WTC11 (cell line): ENCODE measurements around the gene OR5AN1. TPM values are rescaled to one million over a fixed set of nuclear protein-coding genes. Genes with fewer than 3 reads are reported as not detected.

Source experiments
- ATAC-seq: fragments of 200-7000 bp; cut with Tn5 transposase; 2 replicates; pipeline ENCODE4 v1.10.0; 2021; ENCODE audit warnings: mild to moderate bottlenecking, moderate library complexity
- Bru-seq: library from RNA; stranded (reverse); fragments of 400-500 nt; gene quantifications from one replicate; lab custom pipeline; 2021; lab: Mats Ljungman, UMichigan
- CTCF ChIA-PET: fragments of 300-600 bp; sonication (Branson Sonifier 250); formaldehyde crosslinking; loops from one replicate; lab custom pipeline; 2021; ENCODE audit warnings: antibody characterized with exemption; lab: Charles Lee
- POLR2A ChIA-PET: fragments of 350-600 bp; sonication (Branson Sonifier 250); formaldehyde crosslinking; loops from one replicate; lab custom pipeline; 2021; ENCODE audit warnings: antibody characterized with exemption; lab: Charles Lee
- DNase-seq: peaks from one replicate; pipeline ENCODE4 v3.0.0; 2021; ENCODE audit warnings: low spot score
- H3K27ac Mint-ChIP-seq: 2 replicates; pipeline ENCODE4 v1.8.0; 2021; ENCODE audit warnings: mixed read lengths
- H3K27me3 Mint-ChIP-seq: 2 replicates; pipeline ENCODE4 v1.8.0; 2021; ENCODE audit warnings: low read depth, mild to moderate bottlenecking, moderate library complexity, mixed read lengths
- H3K36me3 Mint-ChIP-seq: 2 replicates; pipeline ENCODE4 v1.8.0; 2021; ENCODE audit warnings: mixed read lengths
- H3K4me1 Mint-ChIP-seq: 2 replicates; pipeline ENCODE4 v1.8.0; 2022; ENCODE audit warnings: mixed read lengths
- H3K4me3 Mint-ChIP-seq: 2 replicates; pipeline ENCODE4 v1.8.0; 2021; ENCODE audit warnings: mild to moderate bottlenecking, moderate library complexity, mixed read lengths
- H3K9me3 Mint-ChIP-seq: 2 replicates; pipeline ENCODE4 v1.8.0; 2021; ENCODE audit warnings: mixed read lengths
- AR ChIP-seq: fragments of 250-450 bp; sonication (Bioruptor Pico); IDR thresholded peaks from 2 replicates; pipeline ENCODE4 v1.9.0; 2021; ENCODE audit warnings: mild to moderate bottlenecking
- ATF2 ChIP-seq: sonication (generic); formaldehyde crosslinking; IDR thresholded peaks from 2 replicates; pipeline ENCODE4 v1.8.1; 2022; ENCODE audit warnings: low read depth, missing genetic modification reagents, borderline replicate concordance
- CBFB ChIP-seq: sonication (generic); formaldehyde crosslinking; IDR thresholded peaks from 2 replicates; pipeline ENCODE4 v1.8.1; 2022; ENCODE audit warnings: mild to moderate bottlenecking, low read depth, missing genetic modification reagents
- CREB1 ChIP-seq: sonication (generic); formaldehyde crosslinking; IDR thresholded peaks from 2 replicates; pipeline ENCODE4 v1.8.0; 2023; ENCODE audit warnings: mild to moderate bottlenecking, missing genetic modification reagents
- E2F4 ChIP-seq: sonication (generic); formaldehyde crosslinking; IDR thresholded peaks from 2 replicates; pipeline ENCODE4 v1.8.1; 2022; ENCODE audit warnings: low read depth, mild to moderate bottlenecking, moderate library complexity, missing genetic modification reagents, borderline replicate concordance
- E2F5 ChIP-seq: sonication (generic); formaldehyde crosslinking; IDR thresholded peaks from 2 replicates; pipeline ENCODE4 v1.8.1; 2022; ENCODE audit warnings: mild to moderate bottlenecking, moderate library complexity, missing genetic modification reagents
- ESRRA ChIP-seq: sonication (generic); formaldehyde crosslinking; IDR thresholded peaks from 2 replicates; pipeline ENCODE4 v1.8.1; 2022; ENCODE audit warnings: mild to moderate bottlenecking, missing genetic modification reagents, borderline replicate concordance
- FOXJ3 ChIP-seq: sonication (generic); formaldehyde crosslinking; IDR thresholded peaks from 2 replicates; pipeline ENCODE4 v1.9.0; 2021; ENCODE audit warnings: missing genetic modification reagents, mild to moderate bottlenecking, borderline replicate concordance
- GABPB1 ChIP-seq: sonication (generic); formaldehyde crosslinking; IDR thresholded peaks from 2 replicates; pipeline ENCODE4 v1.8.1; 2023; ENCODE audit warnings: mild to moderate bottlenecking, missing genetic modification reagents
- GRHL2 ChIP-seq: fragments of 250-450 bp; sonication (Bioruptor Pico); IDR thresholded peaks from 2 replicates; pipeline ENCODE4 v1.8.0; 2022; ENCODE audit warnings: mild to moderate bottlenecking, moderate library complexity; ENCODE audit not compliant: insufficient replicate concordance, severe bottlenecking
- GTF2I ChIP-seq: fragments of 250-450 bp; sonication (Bioruptor Pico); conservative IDR thresholded peaks from 2 replicates; pipeline ENCODE4 v1.4.0; 2021; ENCODE audit warnings: mild to moderate bottlenecking
- HMGA2 ChIP-seq: fragments of 250-450 bp; sonication (Bioruptor Pico); IDR thresholded peaks from 2 replicates; pipeline ENCODE4 v1.4.0; 2021; ENCODE audit warnings: mild to moderate bottlenecking, moderate library complexity
- JUN ChIP-seq: sonication (generic); formaldehyde crosslinking; IDR thresholded peaks from 2 replicates; pipeline ENCODE4 v1.8.0; 2023; ENCODE audit warnings: mild to moderate bottlenecking, missing genetic modification reagents
- KAT7 ChIP-seq: sonication (generic); formaldehyde crosslinking; IDR thresholded peaks from 2 replicates; pipeline ENCODE4 v1.8.1; 2023; ENCODE audit warnings: missing genetic modification reagents, mild to moderate bottlenecking, borderline replicate concordance
- MYBL2 ChIP-seq: sonication (generic); formaldehyde crosslinking; IDR thresholded peaks from 2 replicates; pipeline ENCODE4 v1.8.1; 2023; ENCODE audit warnings: mild to moderate bottlenecking, moderate library complexity, missing genetic modification reagents
- NR2C2 ChIP-seq: sonication (generic); formaldehyde crosslinking; IDR thresholded peaks from 2 replicates; pipeline ENCODE4 v1.8.0; 2022; ENCODE audit warnings: mild to moderate bottlenecking, missing genetic modification reagents
- NR3C1 ChIP-seq: sonication (generic); formaldehyde crosslinking; conservative IDR thresholded peaks from 2 replicates; pipeline ENCODE4 v1.8.1; 2023; ENCODE audit warnings: low read depth, mild to moderate bottlenecking, missing genetic modification reagents
- PRDM15 ChIP-seq: sonication (generic); formaldehyde crosslinking; IDR thresholded peaks from 2 replicates; pipeline ENCODE4 v1.8.0; 2022; ENCODE audit warnings: missing genetic modification reagents
- RORB ChIP-seq: fragments of 250-450 bp; sonication (Bioruptor Pico); IDR thresholded peaks from 2 replicates; pipeline ENCODE4 v1.9.0; 2021; ENCODE audit warnings: mild to moderate bottlenecking
- SOX15 ChIP-seq: fragments of 250-450 bp; sonication (Bioruptor Pico); IDR thresholded peaks from 2 replicates; pipeline ENCODE4 v1.9.0; 2021; ENCODE audit warnings: mild to moderate bottlenecking
- ZMAT4 ChIP-seq: fragments of 250-450 bp; sonication (Bioruptor Pico); IDR thresholded peaks from 2 replicates; pipeline ENCODE4 v1.9.0; 2021; ENCODE audit warnings: mild to moderate bottlenecking
- ZNF121 ChIP-seq: sonication (generic); formaldehyde crosslinking; IDR thresholded peaks from 2 replicates; pipeline ENCODE4 v1.8.0; 2023; ENCODE audit warnings: missing genetic modification reagents
- ZNF219 ChIP-seq: sonication (generic); formaldehyde crosslinking; IDR thresholded peaks from 2 replicates; pipeline ENCODE4 v1.8.0; 2023; ENCODE audit warnings: missing genetic modification reagents, mild to moderate bottlenecking, borderline replicate concordance
- ZNF281 ChIP-seq: sonication (generic); formaldehyde crosslinking; IDR thresholded peaks from 2 replicates; pipeline ENCODE4 v1.8.0; 2023; ENCODE audit warnings: mild to moderate bottlenecking, missing genetic modification reagents
- long read RNA-seq, 3 experiments: library from RNA in 1 of 3; library from capped mRNA in 1 of 3; library from polyadenylated mRNA in 1 of 3; unstranded in 2 of 3; stranded (forward) in 1 of 3; transcript quantifications; one replicate each; pipeline ENCODE4 v2.0.0, GENCODE V29; 2021
- total RNA-seq: library from RNA; stranded (reverse); gene quantifications from 3 replicates; pipeline ENCODE4 v1.2.3, GENCODE V29; 2021

The OR5AN1 gene
- total RNA-seq (not detected in 3 replicates), Bru-seq, nascent RNA (not detected)
- long read RNA-seq, experiment 1, result 0 reads
- long read RNA-seq, experiment 2, result 0 reads
- long read RNA-seq, experiment 3, result 0 reads

- Mint-ChIP-seq H3K27me3 (no peaks in the 10 kb centered on the region; the same call in 1 of the 2 replicates), H3K4me3 (no peak within 1 kb of the TSS), H3K9me3 (peaks cover 9% of the 10 kb centered on the region), H3K36me3 (no peaks in the 10 kb centered on the region), H3K27ac (no peak within 1 kb of the TSS), H3K4me1 (no peaks in the 10 kb centered on the region)
- ATAC-seq (no peak), DNase-seq (no peak)
- TF ChIP-seq SOX15 (CRISPR knock-in tag), result no peak
- TF ChIP-seq ZNF219 (CRISPR knock-in tag), result no peak
- no peak for TF ChIP-seq FOXJ3 (CRISPR knock-in tag)
- no peak for TF ChIP-seq HMGA2 (CRISPR knock-in tag)
- TF ChIP-seq MYBL2 (CRISPR knock-in tag), result no peak
- TF ChIP-seq CBFB (CRISPR knock-in tag), result no peak
- no peak for TF ChIP-seq NR2C2 (CRISPR knock-in tag)
- no peak for TF ChIP-seq CREB1 (CRISPR knock-in tag)
- TF ChIP-seq ESRRA, result no peak
- no peak for TF ChIP-seq ZNF281 (CRISPR knock-in tag)
- no peak for TF ChIP-seq E2F5 (CRISPR knock-in tag)
- TF ChIP-seq ZNF121 (CRISPR knock-in tag), result no peak
- ChIA-PET CTCF (no interaction called here), POLR2A (no interaction called here)
Observed at GRCh38 chr11:59358595-59358994, at the start of gene OR5AN1. Gene OR5AN1, plus strand, starts transcription at chr11:59358895. Its CDS starts 5,564 bp downstream, at chr11:59364459.

- H3K9me3 Mint-ChIP-seq, result peaks cover 46% of the 10 kb centered on the region
- no peaks in the 10 kb centered on the region for H3K4me1 Mint-ChIP-seq
- no peaks in the 10 kb centered on the region for H3K36me3 Mint-ChIP-seq
- no peak overlapping the region for H3K27ac Mint-ChIP-seq
- no peak overlapping the region for H3K4me3 Mint-ChIP-seq
- H3K27me3 Mint-ChIP-seq, result peaks cover 7% of the 10 kb centered on the region
- ChIA-PET CTCF (no interaction called here), POLR2A (no interaction called here)
- DNase-seq (no peak), ATAC-seq (no peak)
- TF ChIP-seq AR (CRISPR knock-in tag) (no peak), PRDM15 (CRISPR knock-in tag) (no peak), GABPB1 (CRISPR knock-in tag) (no peak), GRHL2 (CRISPR knock-in tag) (no peak), RORB (CRISPR knock-in tag) (no peak), E2F4 (CRISPR knock-in tag) (no peak), GTF2I (CRISPR knock-in tag) (no peak), KAT7 (CRISPR knock-in tag) (no peak), NR3C1 (CRISPR knock-in tag) (no peak), ATF2 (CRISPR knock-in tag) (no peak), ZMAT4 (CRISPR knock-in tag) (no peak), SOX15 (CRISPR knock-in tag) (no peak), JUN (no peak)
Observed at GRCh38 chr11:59335001-59335400, 23.7 kb upstream of the OR5AN1 start.
